Vagina (tissue), 2 donors: ENCODE measurements around the gene FOXO1.

Experiments used
- CTCF ChIP-seq, 3 experiments: fragments of 450-650 bp in 2 of 3; fragments of 200-600 bp in 1 of 3; sonication (generic) in 1 of 3; IDR thresholded peaks; one replicate each; pipeline ENCODE4 v1.5.1; 2017 to 2019; ENCODE audit warnings: antibody characterized with exemption in 3 of 3, mild to moderate bottlenecking in 2 of 3, moderate library complexity in 2 of 3
- POLR2A ChIP-seq, 2 donors: fragments of 450-650 bp; IDR thresholded peaks; one replicate each; pipeline ENCODE4 v1.6.1; 2017; ENCODE audit warnings: antibody characterized with exemption in 2 of 2, mild to moderate bottlenecking in 2 of 2, moderate library complexity in 2 of 2

GRCh38 chr13:40564342-40565001 lies 102.0 kb downstream of the FOXO1 start:
- TF ChIP-seq CTCF (IDR thresholded peaks at IDR 0.05) (no peak), POLR2A (IDR thresholded peaks at IDR 0.05) (no peak)
